HG03460 (cell line): ENCODE results near the gene PGBD1.
A peak's percentile ranks its signal among the peaks of the same experiment; 100 is the strongest.

ENCODE experiments used
- ATAC-seq: cut with Tn5 transposase; IDR thresholded peaks from one replicate; pipeline ENCODE4 v1.9.1; 2021; ENCODE audit not compliant: unreplicated experiment

The PGBD1 gene

DNA sequence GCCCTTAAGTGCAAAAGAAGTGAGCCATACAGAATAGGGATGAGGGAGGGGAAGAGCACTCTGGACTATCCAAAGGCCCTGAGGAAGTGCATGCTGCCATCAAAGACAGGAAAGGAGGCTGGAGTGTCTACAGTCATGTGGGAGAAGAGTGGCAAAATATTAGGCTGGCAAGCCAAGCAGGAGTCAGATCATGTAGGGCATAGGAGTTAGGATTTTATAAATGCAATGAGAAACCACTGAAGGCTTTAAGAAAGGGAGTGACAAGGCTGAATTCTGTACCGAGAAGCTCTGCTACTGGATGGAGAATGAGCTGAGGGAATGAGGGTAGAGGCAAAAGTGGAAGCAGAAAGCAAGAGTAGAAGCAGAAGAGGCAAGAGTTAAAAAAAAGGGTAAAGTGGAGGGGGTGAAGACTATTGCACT is 52.2 kb downstream of the PGBD1 start:
- ATAC-seq: no peak

DNA sequence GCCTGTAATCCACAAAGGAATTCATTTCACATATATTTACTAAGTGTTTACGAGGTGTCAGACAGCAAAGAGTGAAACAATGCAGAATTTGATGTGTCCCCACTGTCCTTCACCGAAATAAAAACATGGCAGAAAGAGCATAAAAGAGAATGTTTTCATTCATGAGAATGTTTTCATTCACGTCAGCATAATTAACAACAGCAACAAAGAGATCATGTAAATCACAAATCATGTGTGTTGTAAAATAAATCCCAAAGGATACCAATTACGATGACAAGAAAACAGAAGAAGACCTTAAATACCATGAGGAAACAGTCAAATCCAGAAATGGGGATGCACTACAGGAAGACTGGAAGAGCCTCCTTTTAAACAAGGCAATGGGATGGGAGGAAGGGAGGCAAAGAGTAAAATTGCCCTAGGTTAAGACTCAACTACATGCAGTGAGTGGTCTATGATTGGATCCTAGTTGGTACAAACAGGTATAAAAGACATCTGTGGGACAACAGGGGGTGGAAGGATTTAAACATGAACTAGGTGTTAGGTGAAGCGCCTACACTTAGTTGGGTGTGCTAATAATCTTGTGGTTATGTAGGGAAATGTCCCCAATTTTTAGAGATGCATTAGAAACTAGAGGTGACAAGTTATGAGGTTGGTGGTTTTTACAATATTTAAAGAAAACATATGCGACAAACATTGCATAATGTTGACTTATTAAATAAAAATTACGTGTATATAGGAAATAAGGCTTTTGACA is 53.1 kb downstream of the PGBD1 start:
- no peak for ATAC-seq

DNA sequence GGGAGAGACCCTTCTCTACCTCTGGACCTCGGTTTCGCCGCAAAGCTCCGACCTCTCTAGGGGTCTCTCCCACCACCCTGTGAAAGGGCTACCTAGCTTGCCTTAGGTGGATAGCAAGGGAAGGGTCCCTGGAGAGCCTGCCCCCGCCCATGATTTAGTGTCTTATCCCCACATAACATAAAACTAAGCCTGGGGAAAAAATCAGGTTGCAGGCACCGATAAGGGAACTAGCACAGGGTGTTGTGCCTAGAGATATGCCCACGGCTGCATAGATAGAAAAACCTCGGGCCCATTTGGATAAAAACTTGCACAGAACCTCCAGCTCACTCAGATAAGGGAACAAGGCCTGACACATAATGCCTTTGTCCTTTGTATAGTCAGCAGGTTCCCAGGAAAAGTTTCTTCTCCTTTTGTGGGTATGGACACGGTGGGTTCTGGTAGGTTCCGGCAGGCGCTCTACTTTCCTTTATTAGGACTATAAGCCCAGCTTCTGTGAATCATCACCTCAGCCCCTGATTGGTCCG is 53.7 kb downstream of the PGBD1 start:
- ATAC-seq: no peak

GRCh38 chr6:28335564-28336283 is 54.4 kb downstream of the PGBD1 start, which contains the start of gene ZSCAN31:
ZSCAN31 (minus strand) TSS chr6:28336148; CDS start chr6:28329683, 6,465 bp downstream.
- peak; percentile 83 for ATAC-seq

DNA sequence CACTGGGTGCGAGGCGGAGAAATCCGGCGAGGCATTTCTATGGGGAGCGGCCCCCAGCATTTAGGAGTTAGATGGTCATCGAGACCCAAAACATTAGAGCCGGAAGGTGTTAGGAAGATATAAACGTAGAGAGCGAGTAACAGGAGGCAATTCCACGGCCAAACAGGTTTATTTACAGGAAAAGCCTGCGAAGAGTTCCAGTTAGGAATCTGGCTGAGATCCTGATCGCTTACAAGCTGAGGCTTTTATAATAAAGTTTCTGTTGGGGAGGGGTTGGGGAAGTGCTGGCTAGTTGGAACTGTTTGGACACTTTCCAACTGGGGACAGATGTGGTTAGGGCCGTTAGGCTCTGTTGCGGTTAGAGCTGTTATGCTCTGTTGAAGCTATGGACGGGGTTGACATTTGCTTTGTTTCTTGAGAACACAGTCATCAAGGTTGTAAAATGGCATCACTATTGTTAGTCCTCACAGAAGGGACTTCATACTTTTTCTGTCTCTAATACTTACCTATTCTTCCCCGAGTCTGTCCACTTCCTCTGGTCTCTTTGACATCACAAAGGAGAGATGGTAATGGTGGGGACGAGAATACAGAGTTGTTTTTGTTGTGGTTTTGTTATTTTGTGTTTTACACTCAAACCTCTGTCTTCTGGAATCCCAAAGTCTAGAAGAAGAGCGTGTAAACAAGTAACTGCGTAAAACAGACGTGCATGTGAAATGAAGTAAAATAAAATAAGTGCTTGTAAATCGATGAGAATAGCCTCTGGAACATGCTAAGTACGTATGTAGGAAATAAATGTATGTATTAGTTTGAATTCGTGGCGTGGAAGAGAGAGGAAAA is 55.1 kb downstream of the PGBD1 start:
- ATAC-seq: peak; percentile 47

DNA sequence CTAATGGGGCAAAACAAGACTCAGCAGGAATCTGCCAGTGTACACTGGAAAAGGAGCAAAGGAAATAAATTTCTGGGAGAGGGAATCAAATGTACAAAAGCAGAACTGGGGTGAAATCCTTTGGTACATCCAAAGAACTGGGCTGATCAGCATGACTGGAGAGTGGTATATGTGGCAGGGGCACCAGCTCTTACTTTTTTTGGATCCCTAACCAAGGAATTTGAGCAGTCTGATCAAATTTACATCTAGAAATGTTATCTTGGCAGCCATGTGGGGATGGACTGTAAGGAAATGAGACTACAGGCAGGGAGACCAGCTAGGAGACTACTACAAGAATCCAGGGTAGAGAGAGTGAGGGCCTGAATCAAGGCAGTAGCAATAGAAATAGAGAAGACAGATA is 55.7 kb downstream of the PGBD1 start:
- ATAC-seq: no peak

- no peak for ATAC-seq
These were observed 59.1 kb downstream of the PGBD1 start for GRCh38 chr6:28340310-28341095.

DNA sequence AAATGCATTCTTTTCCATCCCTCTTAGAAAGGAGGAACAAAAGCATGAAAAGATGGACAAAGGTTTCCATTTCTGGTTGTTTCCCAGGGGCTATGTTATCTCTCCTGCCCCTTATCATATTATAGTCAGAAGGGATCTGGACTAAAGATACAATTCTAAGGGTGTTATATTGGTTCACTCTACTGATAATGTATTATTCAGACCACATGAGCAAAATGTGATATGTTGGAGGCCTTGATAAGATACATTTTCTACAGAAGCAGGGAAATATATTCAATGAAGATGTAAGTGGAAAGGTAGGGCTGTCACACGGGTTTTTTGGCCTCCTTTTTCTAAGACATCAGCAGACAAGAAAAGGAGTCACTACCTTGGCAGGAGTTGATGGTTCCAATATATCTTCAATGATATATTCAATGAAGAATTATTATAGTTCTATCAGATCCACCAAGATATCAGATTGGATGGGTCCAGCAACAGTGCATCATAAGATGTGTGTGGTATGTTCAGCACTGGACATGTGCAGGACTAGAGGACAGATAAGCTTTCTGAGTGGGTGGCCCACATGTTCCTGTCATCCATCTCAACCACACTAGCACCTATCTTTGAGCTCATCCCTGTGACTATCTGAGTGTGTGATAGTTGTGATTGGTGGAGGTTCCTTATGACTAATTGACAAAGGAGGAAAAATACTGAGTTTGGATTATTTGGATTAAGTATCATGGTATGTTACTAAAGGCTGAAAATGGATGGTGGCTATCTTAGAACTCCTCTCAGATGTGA is 62.7 kb downstream of the PGBD1 start:
- ATAC-seq: no peak

DNA sequence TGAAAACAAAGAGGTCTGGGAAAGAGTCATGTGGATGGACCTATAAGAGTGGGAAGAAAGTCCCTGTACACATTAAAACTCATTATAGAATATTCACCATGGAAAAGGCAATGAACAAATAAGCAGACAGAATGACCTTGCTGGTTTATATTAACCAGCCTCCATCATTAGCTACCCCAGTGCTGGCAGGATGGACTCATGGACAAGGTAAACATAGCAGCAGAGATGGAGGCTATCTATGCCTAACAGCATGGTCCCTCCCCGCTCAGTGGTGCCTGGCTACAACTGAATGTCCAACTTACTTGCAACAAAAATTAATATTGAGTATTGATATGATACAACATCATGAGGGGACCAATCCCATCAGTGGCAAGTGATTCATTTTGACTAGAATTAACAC is 63.8 kb downstream of the PGBD1 start:
- ATAC-seq: no peak

GRCh38 chr6:28347119-28347518 is 65.7 kb downstream of the PGBD1 start:
- ATAC-seq: no peak

GRCh38 chr6:28349344-28349891 is 68.0 kb downstream of the PGBD1 start:
- ATAC-seq: peak; percentile 8

DNA sequence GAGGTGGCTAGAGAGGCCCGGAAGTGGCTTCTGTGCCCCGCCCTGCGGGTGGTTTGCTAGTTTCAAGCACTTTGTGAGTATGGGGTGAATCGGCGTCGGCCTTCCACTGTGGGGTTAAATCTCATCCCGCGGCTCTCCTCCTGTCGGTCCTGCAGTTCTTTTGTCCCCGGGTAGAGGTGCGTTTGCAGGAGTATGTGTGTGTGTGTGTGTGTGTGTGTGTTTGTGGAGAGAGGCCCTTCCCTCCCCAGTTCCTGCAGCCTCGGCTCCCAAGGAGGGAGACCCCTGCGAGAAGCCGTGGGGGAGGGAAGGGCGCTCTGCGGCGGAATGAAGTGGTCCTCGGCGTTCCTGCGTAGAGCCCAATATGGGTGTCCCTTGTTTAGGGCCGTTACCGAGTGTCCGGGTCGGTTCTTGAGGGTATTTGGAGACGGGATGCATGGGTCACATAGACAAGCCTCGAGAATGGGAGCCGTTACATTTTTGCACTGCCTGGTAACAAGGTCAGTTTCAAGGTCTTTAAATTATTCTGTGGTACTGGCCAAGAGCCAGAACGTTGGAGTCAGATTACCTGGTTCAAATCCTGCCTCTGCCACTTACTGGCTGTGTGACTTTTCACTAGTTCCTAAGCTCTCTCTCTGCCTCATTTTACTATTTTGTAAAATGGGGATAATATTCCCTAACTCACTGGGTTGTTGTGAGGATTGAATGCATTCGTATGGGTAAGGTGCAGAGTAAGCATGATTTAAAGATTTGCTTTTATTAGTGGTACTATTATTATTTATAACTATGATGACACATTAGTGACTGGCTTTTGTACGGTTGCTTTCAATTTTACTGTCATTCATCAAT is 68.7 kb downstream of the PGBD1 start, which contains the start of gene ZKSCAN3:
TSS of gene ZKSCAN3 (plus strand) at position 56 of the 846 bp plus-strand sequence. CDS start 9,640 bp downstream, outside the sequence.
- ATAC-seq: peak; percentile 94

DNA sequence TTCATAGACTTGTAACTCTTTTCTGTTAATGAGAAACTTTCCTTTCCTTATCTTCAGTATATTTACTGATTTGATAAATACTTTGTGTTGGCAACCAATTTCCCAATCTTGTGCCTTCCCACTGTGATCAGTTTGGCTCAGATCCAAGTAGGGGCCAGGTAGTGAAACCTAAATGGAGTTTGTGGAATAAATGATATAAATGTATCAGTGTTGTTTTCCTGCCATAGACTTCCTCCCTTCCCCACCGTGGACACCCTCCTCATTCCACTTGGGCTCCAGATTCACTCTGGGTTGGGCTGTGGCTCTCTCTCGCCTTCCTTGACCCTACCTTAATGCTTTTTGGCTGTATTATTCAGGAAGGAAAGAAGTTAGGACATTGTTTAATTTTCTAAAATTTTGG is 69.7 kb downstream of the PGBD1 start:
- no peak for ATAC-seq

- ATAC-seq: no peak
These were observed 70.1 kb downstream of the PGBD1 start for GRCh38 chr6:28351493-28351925.
